NCI-H2081 treated with DMSO at 0.1 percent for 48 hours (cell line): ENCODE measurements around the gene SLC9A4.

Experiments used
- DNase-seq: peaks from one replicate; lab custom pipeline; 2025; lab: John Stamatoyannopoulos, UW

SLC9A4 gene

DNA sequence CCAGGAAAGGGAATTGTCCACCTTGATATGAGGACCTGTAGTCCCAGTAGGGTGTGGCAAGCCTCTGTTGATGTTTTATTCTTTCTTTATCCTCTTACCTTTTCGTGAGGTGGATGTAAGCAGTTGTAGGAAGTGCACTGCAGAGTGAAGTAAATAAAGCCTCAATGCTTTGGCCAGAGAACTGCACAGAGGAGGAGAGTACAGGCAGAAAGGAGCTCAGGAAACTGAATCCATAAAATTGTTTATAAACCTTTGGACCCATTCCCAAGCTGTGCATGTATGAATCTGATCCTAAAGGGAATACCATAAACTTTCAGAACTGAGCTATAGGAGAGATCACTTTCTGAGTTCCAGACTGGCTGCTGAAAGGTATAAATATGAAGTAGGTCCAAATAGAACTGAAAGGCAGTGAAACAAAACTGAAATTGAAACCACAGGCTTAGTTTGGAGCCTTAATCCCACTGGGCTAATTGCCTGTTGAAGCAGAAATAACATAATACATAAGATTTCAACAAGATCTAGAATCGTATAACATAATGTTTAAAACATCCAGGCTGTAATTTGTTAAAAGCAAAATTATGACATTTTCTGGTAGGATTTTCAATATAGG, 17.9 kb upstream of the SLC9A4 start:
- DNase-seq = no peak

DNA sequence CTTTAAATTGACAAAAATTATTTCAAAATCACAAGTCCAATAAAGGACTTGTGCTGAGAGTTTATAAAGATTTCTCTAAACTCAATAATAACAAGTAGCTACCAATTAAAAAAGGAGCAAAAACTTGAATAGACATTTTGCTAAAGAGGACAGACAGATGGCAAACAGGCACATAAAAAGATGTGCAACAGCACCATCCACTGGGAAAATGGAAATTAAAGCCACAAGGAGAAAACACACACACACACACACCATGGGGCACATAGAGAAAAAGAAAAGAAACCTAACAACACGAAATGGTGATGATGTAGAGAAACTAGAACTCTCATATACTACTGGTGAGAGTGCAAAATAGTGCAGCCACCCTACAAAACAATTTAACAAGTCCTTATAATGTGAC, 12.6 kb upstream of the SLC9A4 start:
- DNase-seq = no peak

DNA sequence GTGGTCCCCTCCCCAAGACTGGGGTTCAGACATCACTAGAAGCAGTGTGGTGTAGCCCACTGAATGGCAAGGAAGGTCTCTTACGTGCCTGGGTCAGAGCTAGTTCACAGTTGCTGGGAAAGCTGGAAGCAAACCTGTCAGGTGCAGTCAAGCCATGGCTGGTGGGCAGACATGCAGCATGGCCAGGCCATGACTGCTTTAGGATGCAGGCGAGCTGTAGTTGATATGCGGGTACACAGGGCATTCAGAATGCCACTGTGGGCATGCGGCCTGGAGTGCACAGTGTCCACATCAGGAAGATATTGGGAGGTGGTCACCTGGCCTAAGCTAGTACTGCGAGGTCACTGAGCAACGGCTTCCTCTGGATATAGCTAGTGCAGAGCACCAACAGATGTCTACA, 11.8 kb upstream of the SLC9A4 start:
- DNase-seq = no peak

DNA sequence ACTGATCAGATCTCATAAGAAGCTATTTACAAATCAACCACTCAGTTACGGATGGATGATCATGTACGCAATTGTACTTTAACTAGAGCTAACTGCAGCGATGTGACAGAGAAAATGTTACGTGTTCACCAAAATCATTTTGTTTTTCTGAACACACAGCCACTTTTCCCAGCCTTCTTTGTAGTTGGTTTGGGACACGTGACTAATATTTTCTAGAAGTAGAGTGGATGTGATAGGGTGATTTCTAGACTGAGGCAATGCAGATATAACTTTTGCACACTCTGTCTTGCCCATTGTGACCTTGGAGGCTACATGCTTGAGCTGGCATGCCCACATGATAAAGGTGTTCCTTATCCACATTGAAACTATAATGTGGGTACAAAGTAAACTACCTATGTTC, 9.9 kb upstream of the SLC9A4 start:
- DNase-seq = no peak

DNA sequence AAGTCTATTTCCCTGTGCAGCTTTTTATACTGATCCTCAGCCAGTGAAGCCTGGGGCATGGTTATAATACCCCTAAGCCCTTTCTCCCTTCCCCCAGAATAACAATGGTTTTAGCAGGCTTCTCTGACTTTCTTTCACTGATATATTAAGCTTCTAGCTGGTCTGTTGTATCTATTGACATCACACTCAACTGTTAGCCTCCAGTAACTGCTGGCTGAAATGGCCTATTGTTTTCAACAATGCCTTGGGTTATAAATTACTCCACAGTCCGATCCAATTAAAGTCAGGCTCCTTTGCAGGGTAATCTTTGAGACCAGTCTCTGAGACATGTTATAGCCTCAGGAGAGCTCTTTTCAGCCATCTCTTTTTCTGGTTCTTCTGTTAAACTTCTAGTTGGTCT, 2.9 kb upstream of the SLC9A4 start:
- DNase-seq = no peak

DNA sequence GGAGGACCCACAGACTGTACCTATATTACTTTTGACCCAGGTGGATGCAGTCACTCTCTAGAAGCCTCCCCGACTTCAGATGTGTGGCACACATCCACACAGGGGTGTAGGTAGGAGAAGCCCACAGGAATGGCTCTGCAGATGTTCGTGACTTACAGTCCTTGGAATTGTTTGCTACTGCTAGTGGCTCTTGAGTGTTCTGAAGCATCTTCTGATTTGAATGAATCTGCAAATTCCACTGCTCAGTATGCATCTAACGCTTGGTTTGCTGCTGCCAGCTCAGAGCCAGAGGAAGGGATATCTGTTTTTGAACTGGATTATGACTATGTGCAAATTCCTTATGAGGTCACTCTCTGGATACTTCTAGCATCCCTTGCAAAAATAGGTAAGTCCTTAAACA, 605 bp downstream of the SLC9A4 start:
- DNase-seq = no peak

DNA sequence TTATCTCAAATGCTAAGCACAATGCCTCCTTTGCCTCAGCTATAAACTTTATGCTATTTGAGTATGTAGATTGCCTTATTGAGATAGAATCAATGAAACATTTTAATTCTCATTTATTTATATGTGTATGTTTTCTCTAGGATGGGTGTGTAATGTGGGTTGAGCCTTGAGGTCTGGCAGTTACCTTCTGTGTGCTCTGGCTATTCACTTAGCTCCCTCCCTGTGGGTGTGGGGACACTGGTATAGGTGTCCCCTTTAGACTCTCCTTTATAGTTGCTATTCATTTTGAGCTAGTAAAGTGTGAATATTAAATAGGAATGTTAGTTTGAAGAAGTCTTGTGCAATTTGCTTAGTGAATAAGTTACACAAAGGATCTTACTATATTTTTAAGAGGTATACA, 1.8 kb downstream of the SLC9A4 start:
- DNase-seq = no peak

DNA sequence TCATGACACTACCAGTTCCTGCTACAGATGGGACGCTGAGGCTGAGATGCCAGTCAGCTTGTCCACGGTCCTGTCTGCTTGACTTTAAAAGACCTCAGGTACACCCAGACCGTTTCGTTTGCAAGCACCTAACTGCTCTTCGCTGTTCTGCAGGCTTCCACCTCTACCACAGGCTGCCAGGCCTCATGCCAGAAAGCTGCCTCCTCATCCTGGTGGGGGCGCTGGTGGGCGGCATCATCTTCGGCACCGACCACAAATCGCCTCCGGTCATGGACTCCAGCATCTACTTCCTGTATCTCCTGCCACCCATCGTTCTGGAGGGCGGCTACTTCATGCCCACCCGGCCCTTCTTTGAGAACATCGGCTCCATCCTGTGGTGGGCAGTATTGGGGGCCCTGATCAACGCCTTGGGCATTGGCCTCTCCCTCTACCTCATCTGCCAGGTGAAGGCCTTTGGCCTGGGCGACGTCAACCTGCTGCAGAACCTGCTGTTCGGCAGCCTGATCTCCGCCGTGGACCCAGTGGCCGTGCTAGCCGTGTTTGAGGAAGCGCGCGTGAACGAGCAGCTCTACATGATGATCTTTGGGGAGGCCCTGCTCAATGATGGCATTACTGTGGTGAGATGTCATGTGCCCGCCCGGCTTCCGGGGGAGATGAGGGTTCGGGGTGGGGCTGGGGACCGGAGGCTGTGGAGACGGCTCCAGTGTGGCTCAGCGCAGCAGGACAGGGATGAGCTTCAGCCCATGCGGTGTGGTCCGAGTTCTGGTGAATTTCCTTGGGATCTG, 5.9 kb downstream of the SLC9A4 start:
- DNase-seq = no peak

DNA sequence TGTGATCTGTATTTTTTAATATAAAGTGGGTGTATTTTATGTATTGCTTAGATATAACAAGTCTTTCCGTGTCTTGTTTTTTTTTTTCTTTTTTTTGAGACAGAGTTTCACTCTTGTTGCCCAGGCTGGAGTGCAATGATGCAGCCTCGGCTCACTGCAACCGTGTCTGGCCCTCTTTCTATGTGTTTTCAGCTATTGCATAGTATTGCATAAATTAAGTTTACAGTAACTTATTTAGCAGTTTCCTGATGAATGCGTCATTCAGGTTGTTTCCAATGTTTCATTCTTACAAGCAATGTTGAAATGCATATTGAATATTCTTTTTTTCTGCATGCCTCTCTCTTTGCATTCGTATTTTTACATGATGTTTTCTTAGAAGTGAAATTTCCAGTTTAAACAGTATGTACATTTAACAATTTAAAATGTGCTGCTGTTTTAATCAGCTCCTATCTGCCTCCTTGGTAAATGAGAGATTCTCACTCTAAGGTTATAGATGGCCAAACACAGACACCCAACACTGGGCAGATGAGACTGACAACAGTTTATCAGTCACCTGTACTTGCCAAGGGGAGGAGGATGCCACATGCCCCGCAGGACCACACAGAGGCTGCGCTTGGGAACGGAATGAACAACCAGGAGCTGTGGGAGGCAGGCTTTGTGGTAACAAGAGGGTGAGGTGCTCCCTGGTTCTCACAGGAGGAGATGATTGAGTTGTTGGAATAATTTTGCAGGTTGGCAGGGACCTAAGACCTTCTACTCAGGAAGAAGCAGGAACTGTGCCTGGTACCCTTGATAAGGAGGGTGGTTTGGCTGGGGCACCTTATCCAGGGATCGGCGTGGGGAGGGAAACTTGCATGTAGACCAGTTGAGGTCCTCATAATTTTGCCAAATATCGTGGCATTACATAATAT, 7.5 kb downstream of the SLC9A4 start:
- DNase-seq = no peak

DNA sequence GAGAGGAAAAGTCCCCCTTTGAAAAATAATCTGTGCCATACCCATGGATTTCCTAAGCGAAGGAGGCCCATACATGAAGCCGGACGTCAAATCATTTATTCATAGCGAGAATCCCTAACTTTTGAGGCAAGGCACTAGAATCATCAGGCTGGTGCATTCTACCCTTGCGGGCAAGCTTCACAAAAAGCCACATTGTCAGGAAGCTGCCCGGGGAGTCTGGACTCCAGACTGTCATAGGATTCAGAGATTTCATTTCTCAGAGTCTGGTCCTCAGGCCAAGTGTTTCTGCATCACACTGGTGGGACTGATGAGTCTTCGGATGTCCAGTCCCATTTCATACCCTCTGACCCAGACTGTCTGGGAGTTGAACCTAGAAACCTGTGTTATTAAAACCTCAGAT, 8.9 kb downstream of the SLC9A4 start:
- no peak for DNase-seq

DNA sequence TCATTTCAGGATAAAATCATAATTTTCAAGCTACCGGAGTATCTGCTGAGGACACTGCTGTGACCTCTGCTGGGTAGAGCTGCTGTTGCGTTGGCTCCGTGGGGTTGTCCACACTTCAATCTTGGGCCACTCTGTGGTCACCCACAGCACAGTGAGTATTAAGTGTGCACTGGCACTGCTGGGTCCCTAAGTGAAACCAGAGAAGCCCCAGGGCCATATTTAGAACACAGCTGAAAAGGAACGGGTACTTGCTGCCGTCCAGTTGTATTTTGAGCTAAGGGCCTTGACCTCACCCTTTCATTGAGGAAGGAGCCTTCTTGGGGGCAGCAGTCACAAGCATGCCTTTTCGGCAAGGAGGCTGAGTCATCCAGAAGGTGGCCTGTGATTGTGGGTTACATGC, 10.1 kb downstream of the SLC9A4 start:
- no peak for DNase-seq

DNA sequence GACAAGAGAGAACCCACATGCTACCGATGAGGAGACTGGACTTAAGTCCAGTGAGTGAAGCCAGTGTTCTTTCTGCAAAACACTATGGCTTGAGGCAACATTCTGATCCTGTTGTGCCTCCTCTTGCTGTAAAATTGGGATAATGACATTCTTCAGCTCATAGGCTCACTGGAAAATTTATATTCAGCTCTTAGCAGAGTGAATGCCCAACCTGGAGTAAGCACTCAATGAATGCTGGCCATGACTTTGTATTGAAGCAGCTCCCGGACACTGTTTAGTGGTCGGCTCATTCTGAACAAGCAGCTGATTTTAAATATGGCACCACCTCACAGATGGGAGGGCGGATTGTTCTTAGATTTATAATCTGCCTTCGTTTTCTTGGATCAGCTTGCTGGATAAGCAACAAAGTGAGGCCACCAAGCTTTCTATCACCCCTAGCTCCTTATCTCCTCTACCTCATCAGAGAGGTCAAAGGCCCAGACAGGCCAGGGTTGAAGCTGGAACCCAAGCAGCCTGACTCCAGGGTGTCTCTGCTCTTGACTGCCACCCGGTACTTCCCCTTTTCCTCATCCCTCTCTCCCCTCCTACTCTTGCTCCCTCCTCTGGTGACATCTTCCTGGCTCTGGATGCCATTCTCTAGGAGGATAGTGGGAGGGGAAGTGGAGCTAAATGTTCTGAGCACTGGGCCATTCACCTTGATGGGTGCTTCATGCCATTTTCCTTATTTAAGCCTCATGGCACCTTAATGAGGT, 11.5 kb downstream of the SLC9A4 start:
- no peak for DNase-seq

DNA sequence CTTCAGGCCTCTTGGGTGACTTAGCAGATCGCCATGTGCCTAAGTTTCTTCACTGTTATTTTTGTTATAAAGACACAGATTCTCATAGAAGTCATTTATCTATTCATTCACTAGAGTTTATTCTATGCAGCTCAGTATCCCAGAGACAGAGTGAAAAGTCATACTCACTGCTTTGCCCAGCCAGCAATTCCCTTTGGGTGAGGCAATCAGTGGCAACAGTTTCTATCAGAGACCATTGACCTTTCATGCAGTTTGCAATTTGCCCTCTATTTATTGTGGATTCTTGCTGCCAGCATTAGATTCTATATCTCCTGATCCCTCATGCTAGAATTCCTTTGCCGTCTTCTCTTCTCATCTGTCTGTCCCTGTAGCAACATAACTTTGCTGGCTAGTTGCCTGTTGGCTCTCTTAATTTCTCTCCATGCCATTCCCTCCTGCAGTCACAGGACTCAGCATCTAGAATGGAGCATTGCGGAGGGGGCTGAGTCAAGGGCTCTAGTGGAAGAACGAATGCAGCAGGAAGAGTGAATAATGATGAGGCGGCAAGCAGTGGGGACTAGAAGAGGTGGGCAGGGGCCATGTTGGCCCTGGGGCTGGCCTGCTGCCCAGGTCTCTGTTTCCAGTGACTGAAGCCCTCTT, 12.2 kb downstream of the SLC9A4 start:
- no peak for DNase-seq

DNA sequence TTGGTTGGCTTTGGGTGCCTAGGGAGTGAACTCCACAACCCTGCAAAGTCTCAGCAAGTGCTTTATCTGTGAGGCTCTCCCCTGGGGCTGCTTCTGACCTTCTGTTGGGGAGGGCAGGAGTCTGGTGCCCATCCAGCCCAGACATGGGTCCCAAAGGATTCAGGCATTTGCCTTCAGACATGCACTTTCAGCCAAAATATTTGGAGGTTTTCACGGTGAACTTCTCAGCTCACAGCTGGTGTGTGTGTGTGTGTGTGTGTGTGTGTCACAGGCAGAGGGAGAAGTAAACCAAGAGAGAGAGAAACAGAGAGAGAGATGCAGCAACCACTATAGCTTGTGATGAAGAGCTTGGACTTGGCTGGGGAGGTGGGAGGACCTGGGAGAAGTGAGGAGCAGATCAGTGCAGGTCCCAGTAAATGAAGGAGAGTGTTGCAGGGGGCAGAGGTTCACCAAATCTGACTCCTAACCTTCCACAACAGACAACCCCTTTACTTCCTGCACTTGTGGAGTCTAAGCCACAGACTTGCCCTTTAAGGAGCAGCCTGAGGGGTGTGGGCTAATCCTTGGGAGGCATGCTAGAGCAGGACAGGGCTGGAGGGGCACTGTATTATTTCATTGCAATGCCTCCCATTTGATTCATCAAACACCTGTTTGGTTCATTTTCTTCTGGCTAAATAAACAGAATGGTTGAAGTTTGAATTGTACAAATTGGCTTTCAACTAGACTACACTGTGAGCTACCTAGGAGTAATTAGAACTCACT, 14.1 kb downstream of the SLC9A4 start:
- no peak for DNase-seq

DNA sequence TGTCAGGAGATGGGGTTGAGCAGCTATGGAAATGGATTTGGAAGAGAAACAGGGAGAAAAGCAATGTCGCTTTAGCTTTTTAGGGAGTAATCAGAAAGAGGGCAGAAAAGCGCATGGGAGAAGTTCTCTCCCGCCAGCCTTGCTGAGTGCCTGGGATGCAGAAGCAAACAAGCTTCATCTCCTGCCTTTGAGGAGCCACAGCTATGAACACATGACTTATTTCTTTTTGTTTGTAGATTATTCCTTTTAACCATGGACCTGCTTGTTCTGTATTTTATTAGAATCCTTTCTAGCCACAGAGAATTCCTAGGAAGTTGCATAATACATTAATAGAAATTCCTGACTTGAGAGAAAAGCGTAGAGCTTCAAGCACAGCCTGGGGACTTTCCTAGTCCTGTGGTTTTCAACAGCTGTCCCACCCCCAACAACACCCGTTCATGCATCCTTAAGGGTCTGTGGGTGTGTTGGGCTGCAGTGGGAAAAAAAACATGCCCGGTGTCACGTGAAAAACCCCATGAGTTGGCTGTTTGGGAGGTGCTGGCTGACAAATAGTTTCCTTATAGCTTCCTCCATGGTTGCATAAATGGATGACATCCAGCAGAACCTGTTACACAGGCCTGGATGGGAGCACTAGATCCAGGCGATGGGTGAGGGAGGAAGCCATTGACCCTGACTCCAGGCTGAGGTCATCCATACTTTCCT, 14.9 kb downstream of the SLC9A4 start:
- DNase-seq = no peak

DNA sequence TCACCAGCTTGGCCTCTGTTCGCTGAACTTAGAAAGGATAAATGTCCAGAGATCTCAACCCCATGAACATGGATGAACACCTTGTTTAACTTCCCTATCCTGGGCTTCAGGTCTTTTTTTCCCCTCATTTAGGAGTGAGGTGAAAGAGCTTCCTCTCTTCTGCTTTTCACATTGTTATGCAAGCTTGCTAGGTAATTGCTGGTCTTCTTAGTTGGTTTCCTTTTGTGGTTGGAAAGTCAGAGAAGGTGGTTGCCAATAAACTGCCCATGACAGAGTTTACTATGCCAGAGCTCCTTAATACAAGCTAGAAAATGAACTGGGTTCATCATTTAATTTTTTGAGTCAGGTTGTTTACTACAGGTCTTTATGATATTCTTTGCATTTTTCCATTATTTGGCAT, 16.6 kb downstream of the SLC9A4 start:
- no peak for DNase-seq

DNA sequence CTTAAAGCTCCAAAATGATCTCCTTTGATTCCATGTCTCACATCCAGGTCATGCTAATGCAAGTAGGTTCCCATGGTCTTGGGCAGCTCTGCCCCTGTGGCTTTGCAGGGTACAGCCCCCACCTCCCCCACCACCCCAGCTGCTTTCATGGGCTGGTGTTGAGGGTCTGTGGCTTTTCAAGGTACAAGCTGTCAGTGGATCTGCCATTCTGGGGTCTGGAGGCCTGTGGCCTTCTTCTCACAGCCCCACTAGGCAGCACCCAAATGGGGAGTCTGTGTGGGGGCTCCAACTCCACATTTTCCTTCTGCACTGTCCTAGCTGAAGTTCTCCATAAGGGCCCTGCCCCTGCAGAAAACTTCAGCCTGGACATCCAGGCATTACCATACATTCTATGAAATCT, 19.0 kb downstream of the SLC9A4 start:
- DNase-seq = no peak

DNA sequence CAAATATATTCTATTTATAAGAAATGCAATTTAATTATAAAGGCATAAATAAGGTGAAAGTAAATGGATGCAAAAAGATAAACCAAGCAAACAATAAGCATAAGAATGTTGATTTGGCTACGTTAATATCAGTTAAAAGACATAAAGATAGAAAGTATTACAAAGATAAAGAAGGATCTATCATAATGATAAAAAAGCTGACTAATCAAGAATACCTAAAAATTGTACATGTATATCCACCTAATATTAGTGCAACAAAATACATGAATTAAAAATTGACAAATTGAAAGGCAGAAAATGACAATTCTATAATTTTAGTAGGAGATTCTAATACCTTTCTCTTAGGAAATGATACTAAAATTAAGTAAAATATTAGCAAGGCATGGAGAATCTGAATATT, 21.5 kb downstream of the SLC9A4 start:
- DNase-seq = no peak

DNA sequence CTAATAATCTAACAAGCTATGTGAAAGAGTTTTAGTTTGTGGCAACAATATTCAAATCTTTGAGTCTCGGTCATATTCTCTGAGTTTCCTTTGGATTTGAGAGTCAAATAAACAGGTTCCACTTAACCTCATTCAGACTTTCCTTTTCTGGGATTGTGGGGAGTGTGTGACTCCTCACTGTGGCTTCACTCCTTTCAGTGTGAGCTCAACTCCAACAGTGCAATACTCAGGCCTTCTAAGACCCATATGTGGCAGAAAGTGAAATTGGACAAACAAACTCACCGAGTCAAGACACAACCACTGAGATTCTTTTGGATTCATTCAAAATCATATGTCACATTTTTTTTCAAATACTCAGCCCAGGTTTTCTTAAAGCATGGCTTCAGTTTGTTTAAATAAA, 25.4 kb downstream of the SLC9A4 start:
- DNase-seq = no peak

DNA sequence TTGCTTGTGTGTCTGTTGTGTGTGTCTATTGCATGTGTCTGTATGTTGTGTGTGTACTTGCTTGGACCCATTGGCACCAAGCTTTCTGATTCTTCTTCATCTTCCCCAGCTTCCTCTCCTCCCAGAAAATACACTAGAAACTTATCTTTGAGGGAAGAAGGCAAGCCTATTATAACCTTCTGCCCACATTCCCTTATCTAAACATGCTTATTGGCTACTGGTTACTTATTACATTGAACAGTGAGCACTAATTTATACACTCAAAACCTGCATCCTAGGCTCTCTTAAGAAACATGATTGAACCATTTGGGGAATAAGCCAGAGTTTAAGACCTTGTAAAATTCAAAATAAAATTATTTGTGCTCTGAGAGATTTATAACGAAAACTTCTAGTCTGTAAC, 26.5 kb downstream of the SLC9A4 start:
- DNase-seq = no peak
